SK-N-SH treated with all-trans-retinoic acid at 6 μM for 48 hours (cell line): ENCODE data around the gene KRTAP10-3.
"Not testable (repeated sequence)": the region's sequence is repeated elsewhere in the genome, so short reads cannot be mapped to it uniquely, and the experiment has no call there.

Experiments
- ARNTL ChIP-seq: fragments of 450-650 bp; formaldehyde crosslinking; IDR thresholded peaks from 2 replicates; pipeline ENCODE4 v1.5.0; 2020; ENCODE audit warnings: low read depth, mild to moderate bottlenecking, moderate library complexity, borderline replicate concordance
- GLIS3 ChIP-seq: fragments of 250-450 bp; sonication (Bioruptor Pico); IDR thresholded peaks from 2 replicates; pipeline ENCODE4 v1.5.0; 2020; ENCODE audit warnings: mild to moderate bottlenecking, moderate library complexity
- RARB ChIP-seq: fragments of 250-450 bp; sonication (Bioruptor Pico); IDR thresholded peaks from 2 replicates; pipeline ENCODE4 v1.8.0; 2021; ENCODE audit warnings: mild to moderate bottlenecking, moderate library complexity
- ZC3H10 ChIP-seq: fragments of 250-450 bp; sonication (Bioruptor Pico); IDR thresholded peaks from 2 replicates; pipeline ENCODE4 v1.5.1; 2021; ENCODE audit warnings: mild to moderate bottlenecking, moderate library complexity
- ZNF565 ChIP-seq: fragments of 450-650 bp; formaldehyde crosslinking; conservative IDR thresholded peaks from 2 replicates; pipeline ENCODE4 v1.5.0; 2020; ENCODE audit warnings: low read depth, mild to moderate bottlenecking, moderate library complexity
- ZNF70 ChIP-seq: fragments of 450-650 bp; formaldehyde crosslinking; IDR thresholded peaks from 2 replicates; pipeline ENCODE4 v1.5.0; 2020; ENCODE audit warnings: mild to moderate bottlenecking, moderate library complexity
- TF ChIP-seq, protein P1 (sequence below): fragments of 250-450 bp; sonication (Bioruptor Pico); IDR thresholded peaks from 2 replicates; pipeline ENCODE4 v1.8.0; 2020; ENCODE audit warnings: mild to moderate bottlenecking, moderate library complexity, borderline replicate concordance

DNA sequence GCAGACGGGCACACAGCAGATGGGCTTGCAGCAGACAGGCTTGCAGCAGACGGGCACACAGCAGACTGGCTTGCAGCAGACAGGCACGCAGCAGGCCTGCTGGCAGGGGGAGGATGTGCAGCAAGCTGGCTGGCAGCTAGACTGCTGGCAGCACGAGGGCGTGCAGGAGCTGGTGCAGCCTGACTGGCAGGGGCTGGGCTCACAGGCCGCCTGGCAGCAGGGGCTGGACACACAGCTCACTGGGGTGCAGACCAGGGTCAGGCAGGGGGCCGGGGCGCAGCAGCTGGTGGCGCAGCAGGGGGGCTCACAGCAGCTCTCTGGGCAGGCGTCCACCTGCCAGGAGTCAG, 293 bp downstream of the KRTAP10-3 start:
- TF ChIP-seq ZNF70 (CRISPR knock-in tag); ZC3H10; GLIS3 (CRISPR knock-in tag); ARNTL (CRISPR knock-in tag); RARB (CRISPR knock-in tag); ZNF565 (CRISPR knock-in tag): not testable (repeated sequence)
- TF ChIP-seq, protein P1, sequence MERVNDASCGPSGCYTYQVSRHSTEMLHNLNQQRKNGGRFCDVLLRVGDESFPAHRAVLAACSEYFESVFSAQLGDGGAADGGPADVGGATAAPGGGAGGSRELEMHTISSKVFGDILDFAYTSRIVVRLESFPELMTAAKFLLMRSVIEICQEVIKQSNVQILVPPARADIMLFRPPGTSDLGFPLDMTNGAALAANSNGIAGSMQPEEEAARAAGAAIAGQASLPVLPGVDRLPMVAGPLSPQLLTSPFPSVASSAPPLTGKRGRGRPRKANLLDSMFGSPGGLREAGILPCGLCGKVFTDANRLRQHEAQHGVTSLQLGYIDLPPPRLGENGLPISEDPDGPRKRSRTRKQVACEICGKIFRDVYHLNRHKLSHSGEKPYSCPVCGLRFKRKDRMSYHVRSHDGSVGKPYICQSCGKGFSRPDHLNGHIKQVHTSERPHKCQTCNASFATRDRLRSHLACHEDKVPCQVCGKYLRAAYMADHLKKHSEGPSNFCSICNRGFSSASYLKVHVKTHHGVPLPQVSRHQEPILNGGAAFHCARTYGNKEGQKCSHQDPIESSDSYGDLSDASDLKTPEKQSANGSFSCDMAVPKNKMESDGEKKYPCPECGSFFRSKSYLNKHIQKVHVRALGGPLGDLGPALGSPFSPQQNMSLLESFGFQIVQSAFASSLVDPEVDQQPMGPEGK (CRISPR knock-in tag) = not testable (repeated sequence)
